SW480 (cell line): Measurements from ENCODE around the gene PRKCE.

Source experiments
- DNase-seq: peaks from one replicate; pipeline ENCODE4 v3.0.0-alpha.2; 2016; ENCODE audit warnings: low spot score

Gene PRKCE

DNA sequence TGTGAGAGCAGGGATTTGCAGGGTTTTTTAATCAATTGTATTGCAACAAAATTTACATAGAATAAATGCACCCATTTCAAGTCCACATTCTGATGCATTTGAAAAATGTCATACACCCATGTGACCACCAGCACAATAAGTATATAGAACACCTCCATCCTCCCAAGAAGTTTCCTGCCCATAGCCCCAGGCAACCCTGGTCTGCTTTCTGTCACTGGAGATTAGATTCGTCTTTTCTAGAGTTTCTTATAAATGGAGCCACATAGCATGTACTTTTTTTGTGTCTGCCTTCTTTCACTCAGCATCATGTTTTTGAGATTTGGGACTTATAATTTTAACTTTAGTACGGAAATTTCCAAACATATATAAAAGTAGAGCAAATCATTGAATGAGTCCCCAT, 518.6 kb downstream of the PRKCE start:
- no peak for DNase-seq

DNA sequence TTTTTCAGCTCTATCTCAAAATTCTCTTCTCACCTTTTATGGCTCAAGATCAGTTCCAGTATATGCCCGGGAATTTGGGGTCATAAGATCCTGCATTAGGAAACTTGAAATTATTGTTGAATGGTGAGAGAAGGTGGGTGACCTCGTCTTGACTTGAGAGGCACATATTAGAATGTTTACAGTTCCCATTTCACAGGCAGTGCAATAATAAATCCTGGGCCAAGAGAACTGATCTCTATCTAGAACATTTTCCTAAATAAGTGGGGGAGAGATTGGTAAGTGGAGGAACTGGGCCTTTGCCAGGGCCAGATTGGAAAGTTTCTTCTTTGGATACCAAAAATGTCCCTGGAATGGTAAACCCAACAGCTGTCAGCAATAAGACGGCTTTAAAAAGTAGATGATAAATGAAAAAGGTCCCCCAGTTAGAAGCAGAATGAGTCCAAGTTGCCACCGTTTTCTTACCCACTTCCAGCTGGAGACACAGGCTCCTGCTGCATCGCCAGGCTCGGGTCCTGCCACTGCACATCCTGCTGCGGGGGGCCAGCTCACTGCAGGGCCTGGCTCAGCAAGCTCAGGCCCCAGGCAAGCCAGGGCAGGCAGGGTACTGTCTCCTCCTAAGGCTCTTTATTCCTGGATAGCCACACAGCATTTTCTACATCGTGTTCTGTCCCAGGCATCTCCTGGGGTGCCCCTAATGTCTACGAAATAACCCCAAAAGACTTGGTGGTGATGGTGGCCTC, 519.3 kb downstream of the PRKCE start:
- DNase-seq, result no peak

DNA sequence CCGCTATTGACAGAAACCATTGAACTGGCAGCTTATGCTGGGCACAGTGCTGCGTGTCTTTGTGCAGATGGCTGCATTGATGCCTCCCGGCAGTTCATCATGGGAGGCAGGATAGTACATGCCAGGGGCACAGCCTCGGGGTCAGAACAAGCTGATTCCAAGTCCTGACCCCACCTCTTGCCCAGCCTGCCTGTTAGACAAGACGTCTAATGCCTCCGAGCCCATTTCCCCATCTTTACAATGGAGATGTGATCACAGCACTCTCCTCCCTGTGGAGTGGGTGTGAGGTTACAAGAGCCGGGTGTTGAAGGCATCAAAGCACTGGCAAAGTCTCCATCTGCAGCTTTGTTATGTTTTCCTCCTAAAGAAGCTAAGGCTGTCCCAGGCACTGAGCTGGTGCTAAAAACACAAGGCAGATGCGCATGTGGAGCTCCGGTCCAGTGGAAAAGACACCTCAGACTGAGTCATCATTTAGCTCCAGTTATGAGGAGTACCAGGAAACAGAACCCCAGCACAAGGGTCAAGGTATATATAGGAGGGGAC, 520.0 kb downstream of the PRKCE start:
- no peak for DNase-seq

DNA sequence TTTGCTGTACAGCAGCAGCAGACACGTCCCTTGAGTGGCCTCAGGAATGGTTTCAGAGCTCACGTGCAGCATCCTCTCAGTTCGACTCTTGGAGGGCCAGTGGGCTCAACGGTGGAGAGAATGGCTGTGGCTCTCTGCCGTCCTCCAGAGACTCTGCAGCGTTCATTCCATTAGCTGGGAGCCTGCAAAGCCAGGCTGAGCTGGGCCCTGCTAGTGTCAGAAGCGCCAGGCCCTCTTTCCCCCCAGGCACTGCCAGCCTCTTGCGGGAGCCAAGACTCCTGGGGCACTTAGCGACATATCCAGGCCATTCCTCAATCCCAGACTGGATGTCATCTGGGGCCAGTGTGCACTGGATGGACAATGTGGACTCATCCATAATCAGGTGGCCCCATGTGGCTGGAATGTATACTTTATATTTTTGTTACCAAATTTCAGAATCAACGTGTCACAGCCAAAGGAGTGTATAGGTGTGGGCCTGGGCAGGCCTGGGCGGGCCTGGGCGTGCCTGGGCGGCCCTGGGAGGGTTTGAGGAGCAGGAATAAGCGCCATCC, 520.6 kb downstream of the PRKCE start:
- peak; percentile 21 for DNase-seq

DNA sequence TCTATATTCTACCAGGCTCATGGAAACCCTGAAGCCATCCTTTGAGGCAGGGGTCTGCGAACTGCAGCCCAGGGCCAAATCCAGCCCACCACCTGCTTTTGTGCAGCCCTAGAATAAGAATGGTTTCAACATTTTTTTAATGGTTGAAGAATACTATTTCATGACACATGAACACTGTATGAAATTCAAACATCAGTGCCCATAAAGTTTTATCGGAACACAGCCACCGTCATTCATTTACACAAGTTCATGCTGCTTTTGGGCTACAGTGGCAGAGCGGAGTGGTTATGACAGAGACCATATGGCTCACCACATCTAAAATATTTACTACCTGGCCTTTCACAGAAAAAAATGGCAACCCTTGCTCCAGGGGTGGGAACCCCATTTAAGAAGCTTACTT, 521.6 kb downstream of the PRKCE start:
- DNase-seq, result no peak

DNA sequence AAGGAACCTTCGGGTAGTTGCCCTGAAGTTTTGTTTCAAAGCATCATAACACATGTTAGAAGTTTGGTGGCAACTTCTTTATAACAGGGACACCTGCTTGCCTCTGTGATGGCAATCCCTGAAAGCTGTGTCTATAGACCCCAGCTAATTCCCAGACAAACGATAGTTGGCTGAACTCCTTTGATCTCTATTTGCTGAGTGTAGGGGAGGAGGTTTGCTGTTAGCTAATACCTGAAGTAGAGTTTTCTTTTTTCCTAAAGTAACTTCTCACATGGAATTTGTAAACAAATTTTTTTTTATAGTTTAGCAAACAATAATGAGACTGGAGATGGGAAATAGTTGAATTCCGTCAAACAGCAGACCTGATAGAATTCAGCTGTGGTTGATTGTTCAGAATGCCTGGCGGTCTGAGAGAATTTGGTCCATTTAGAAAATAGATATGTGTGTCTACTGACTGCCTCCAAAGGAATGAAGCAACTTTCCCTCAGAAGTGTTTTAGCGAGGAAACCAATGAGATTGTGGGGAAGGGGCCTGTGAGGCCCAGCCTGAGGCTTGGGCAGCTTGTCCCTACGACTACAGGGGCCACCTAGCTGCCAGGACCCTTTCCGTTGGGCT, 522.3 kb downstream of the PRKCE start:
- DNase-seq, result no peak

DNA sequence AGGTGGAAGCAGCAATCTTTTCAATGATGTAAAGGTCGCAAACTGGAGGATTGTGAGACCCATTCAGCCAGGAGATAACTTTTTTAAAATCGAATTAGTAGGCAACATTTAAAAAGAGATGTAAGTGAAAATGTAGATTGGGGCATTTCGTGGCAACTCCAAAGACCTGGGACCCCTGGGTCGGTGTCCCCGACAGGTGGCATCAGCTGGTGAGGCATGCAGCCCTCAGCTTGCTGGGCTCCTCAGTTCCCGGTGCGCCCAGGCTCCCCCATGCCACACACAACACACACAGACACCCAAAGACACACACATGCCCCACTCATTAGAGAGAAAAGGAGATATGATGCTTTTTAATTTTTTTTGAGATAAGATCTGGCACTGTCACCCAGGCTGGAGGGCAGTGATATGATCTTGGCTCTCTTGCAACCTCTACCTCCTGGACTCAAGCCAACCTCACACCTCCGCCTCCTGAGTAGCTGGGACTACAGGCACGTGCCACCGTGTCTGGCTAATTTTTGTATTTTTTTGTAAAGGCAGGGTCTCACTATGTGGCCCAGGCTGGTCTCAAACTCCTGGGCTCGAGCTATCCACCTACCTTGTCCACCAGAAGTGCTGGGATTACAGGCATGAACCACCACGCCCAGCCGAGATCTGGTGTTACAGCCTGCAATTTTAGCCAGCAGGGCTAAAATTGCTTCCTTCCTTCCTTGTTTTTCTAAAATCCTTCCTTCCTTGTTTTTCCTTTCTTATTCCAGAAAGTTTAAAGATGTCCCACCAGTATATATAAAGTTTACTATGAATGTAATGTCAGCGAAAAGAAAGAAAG, 523.1 kb downstream of the PRKCE start:
- DNase-seq, result no peak

DNA sequence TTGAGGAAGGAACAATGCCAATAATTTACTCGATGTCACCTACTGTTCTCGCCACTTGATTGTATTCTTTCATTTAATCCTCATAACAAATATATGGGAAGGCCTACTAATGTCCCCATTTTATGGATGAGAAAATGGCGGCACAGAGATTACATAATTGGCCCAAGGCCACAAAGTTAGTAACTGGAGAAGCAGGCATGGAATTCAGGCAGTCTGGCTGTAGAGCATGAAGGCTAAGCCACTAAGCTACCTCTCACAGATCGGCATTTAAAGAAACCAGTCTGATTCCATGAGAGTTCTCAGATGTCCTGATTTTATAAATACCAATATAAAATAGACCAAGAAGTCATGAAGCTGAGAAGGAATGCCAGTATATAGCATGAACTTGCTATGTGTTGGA, 523.9 kb downstream of the PRKCE start:
- no peak for DNase-seq

DNA sequence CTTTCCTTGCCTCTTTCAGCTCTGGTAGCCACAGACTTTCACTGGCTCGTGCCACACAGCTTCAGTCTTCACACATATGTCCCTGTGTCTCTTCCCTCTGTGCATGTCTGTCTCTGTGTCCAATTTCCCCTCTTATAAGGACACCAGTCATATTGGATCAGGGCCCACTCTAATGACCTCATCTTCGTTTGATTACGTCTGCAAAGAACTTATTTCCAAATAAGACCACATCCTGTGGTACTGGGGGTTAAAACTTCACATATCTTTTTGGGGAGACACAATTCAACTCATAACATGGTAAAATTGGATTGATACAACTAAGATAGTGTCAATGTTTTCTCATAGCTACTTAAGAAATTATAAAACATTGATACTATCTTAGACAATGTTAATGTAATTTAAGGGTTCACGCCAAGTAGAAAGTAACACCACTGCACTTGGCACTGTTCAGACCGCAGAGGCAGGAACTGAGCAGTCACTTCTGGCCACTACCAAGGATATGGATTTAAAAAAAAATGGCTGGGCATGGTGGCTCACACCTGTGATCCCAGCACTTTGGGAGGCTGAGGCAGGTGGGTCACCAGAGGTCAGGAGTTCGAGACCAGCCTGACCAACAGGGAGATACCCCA, 526.1 kb downstream of the PRKCE start:
- no peak for DNase-seq

DNA sequence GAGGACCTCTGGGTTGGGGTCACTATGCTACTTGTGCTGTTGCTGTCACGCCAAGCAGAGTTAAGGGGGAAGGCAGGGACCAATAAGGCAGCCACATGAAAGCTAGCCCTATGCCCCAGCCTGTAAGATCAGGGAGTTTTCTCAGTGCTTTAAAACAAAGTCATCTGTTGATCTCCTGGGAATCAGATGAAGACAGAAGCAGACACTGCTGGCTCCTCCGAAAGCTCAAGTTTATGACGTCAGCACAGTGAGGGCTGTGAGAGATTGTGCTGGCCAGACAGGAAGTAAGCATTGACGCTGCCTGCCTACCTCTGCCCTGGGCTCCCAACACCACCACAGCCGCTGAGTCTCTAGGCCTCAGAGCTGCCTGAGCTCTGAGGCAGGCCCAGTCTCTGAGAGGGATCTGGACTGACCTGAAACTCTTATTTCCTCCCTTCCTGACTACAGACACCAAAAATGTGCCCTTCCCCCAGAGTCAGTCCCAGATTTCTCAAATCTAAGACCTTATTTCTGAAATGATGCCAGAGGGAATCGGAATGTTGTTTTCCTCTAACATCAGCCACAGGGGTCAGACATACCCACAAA, 527.7 kb downstream of the PRKCE start:
- no peak for DNase-seq

DNA sequence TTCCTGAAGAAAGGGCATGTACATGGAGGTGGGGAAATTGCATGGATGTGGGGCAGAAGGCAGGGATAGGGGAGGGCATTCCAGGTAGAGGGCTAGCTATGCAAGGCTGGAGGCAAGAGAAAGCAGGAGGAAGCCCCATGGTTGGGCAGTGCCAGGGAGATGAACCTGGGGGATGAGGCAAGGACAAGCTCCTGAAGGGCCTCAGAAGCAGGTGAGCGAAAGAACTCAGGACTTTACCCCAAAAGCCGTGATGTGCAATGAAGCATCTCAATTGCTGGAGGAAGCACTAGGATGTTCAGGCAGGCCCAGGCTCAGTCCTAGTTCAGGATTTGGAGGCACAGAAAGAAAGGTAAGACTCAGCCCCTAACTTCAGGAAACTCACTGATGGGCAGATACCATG, 528.7 kb downstream of the PRKCE start:
- DNase-seq, result no peak

DNA sequence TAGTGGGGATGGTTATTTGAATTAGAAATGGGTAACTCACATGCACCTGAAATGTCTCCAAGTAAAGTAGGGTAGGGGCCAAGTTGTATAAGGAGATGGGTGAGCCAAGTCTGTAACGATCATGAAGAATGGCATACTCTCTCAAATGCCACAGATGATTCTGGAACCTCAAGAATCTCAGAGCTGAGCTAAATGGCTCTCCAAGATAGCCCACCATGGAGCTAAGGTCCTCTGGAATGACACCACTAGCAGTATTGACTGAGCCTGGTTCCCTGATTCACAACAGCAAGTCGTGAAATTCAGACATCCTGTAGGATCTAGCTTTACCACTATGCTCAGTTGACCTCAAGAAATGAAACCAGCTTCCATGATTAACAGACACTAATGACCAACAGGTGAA, 529.8 kb downstream of the PRKCE start:
- DNase-seq, result no peak

DNA sequence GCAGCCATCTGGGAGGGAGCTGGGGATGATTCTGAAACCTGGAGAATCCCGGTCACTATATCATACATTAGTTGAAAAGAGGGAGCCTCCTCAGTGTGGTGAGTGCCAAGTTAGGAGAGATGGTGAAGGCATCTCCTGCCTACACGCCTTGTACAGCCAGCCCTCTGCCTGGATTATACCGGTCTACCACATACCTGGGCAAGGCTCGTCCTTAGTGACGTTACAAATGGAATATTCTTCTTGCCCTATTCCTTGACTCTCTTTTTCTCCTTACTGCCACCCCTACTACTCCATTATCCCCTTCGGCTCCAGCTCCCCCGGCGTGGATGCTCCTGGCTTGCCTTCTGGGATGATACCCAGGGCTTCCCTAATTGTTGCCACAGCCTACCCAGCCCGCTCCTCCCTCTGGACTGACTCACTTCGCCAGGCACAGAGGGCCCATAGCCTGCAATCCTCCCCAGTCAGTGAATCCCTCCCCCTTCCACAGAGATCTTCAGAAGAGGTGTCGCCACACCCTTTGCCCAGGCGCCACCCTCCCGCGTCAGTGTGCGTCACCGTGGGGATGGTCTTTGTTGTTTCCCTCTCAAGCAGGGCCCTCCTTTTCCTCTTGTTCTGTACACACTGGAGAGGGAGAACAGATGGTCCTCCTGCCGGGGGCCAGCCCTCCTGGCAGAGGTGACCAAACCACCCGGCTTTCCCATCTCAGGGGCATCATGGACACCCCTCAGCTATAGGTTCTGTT, 530.5 kb downstream of the PRKCE start:
- DNase-seq, result peak; percentile 39

DNA sequence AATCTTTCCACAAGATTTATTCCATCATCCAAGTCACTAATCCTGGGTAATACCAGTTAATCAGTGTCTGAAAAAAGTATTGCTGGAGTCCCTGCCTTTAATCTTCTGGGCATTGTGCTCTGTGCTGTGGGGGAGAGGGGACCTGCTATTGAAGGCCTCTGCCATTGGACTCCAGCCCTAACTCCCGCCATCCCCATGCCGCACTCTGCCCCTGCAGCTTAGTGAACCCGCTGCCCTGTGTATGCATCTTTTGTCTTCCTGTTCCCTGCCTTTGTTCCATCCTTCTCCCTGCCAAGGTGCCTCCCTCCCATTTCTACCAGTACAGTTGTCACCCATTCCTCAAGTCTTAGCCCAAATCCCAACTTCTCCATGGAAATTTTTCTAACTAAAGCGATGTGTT, 532.0 kb downstream of the PRKCE start:
- DNase-seq, result no peak

DNA sequence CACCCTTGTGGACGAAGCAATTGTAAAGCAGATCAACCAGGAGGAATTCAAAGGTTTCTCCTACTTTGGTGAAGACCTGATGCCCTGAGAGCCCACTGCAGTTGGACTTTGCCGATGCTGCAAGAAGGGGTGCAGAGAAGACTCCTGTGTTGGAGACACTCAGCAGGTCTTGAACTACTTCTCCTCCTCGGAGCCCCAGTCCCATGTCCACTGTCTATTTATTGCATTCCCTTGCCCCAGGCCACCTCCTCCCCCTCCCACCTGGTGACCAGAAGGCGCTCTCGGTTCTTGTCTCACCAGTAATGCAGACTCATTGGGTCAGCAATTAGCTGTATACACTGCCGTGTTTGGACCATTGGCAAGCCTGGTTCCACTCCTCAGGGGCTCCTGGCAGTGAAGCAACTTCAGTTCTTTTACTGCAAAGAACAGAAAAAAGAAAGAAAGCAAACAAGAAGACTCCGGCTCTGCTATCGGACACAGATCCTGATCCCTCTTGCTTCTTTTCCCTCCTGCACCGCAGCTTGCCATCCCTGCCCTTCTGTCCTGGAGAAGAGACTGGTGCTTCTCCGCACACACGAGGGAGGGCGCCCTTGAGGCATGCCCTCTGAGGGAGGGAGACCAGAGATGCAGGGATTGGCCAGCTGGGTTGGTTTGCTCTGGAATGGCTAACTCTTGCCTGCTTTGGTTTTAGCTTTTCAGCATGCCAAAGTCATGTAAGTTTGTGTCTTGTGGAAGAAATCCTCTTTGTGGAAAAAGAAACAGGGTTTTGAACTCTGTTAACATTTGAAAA, 533.5 kb downstream of the PRKCE start:
- DNase-seq, result no peak

DNA sequence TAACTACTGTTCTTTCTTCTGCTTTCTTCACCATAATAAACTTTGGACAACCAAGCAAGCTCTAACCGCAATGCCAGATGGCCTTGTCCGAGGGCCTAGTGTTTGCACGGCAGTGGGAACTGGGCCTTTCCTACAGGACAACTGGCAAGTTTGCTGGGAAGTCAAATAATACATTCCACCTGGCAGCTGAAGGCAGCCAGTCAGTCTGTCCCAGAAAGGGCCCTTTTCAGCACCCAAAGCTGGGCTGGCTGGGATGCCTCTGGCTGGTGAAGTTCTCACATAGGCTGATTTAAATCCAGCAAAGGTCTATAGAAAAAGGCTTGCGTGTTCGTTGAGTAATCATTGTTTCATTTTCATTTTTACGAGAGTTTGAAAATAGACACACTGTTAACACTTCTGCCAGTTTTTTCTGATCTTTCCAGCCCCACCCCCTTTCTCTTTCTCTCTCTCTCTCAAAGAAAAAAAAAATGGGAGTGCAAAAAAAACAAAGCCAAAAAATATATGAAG, 535.7 kb downstream of the PRKCE start:
- DNase-seq, result no peak

DNA sequence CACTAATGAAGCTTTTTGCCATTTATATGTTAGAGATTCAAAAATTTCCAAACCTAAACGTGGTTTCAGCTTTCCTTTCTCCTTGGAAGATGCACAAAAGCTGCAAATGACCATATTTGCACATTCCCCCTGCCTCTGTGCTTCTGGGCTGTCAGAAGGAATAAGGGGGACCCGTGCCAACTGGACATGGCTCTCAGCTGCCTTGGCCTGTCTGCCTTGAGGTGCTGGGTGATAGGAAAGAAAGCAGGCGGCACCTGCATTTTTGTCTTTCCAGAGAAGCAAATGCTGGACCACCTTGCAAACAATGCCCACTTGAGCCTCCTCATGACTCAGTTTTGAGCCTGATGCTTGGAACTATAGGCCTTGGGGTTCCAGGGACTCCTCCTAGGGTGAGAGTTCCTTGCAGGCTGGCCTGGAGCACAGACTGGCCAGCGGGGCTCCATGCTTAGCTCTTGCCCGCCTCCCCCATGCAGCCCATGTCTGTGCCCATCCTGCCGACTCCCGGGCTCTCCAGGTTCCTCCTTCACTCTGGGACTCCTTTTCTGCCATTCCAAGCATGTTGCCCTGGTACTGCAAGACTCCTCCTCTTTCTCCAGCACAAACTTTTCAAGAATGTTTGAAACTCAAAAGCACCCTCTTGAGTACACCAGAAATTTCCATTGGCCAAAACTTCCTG, 536.7 kb downstream of the PRKCE start:
- DNase-seq, result no peak

DNA sequence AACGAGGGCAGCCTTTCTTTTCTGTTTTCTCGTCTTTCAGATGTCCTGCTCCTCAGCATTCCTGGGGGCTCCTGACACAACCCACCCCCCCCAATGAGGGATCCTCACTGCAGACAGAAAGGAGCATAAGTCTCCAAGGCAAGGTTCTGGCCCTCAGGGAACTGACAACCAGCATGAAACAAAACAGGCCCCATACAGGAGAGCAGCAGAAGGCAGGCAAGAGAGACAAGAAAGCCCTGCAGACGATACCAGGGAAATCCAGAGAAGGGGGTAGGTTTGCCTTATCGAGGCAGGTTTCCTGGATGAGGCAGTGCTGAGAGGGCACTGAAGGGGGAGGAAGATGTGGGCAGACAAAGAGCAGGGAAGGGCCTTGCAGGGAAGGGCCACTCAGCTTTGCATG, 541.9 kb downstream of the PRKCE start:
- DNase-seq, result no peak

DNA sequence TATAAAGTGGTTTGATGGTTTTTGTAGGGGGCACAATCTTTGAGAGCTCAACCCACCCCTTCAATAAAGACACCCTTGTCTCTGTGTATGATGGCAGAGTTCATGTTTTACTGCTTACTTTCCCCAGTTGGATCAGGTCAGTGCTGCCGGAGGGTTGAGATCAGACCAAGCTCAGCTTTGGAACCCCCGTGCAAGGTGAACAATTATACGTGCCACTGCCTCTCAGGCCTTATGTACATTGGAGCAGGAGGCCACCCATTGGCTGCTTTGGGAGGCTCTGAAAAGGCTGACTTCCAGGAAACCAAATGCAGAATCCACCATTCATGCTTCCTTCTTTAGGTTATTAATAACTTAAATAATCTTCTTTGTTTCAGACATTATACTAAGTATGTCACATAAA, 542.4 kb downstream of the PRKCE start:
- DNase-seq, result no peak
